Adrenal gland (tissue), 5 donors: ENCODE measurements around the gene CFAP99.

Experiments used
- POLR2A ChIP-seq, 2 donors: fragments of 450-650 bp; IDR thresholded peaks; one replicate each; pipeline ENCODE4 v1.6.1; 2017; ENCODE audit warnings: antibody characterized with exemption in 2 of 2, mild to moderate bottlenecking in 2 of 2, moderate library complexity in 1 of 2
- TF ChIP-seq, protein P1 (sequence below), 6 experiments: fragments of 450-650 bp in 4 of 6; fragments of 200-600 bp in 2 of 6; sonication (generic) in 1 of 6; IDR thresholded peaks; 1 replicate in 5 of 6; 2 replicates in 1 of 6; pipeline versions ENCODE4 v1.5.1 to v1.8.0; 2016 to 2021; ENCODE audit warnings: antibody characterized with exemption in 6 of 6, mild to moderate bottlenecking in 2 of 6, moderate library complexity in 1 of 6
- donor health status: DM: no; HTN: no; CAD: no.

DNA sequence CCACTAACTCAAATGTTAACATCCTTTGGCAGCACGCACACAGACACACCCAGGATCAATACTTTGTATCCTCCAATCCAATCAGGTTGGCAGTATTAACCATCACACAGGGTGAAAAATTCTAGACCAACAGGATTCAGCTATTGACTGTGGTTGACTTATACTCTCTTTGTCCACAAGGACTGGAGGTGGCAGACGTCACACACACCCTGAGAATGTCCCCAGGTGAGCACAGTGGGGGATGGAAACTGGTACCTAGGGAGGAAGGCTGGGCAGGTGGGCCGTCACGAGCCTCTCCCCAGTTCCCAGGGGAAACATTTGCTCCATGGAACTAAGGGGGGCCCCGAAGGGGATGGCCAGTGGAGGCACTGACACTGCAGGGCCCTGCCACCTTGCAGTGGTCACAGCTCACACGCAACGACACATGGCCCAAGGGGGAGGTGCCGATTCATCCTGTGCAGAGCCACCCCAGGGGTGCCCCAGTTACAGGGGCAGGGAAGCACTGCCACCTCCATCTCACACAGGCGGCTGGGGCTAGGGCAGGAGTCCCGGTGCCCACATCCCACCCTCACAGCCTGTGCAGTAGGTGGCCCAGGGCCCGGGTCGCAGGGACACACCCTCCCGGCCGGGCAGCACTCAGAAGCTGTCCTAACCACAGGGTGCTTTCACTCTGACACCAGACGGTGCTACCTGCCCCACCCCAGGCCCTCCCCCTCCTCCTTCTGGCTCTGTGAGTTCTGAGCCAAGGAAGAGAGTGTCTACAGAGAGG is 17.7 kb upstream of the CFAP99 start:
- TF ChIP-seq, protein P1, sequence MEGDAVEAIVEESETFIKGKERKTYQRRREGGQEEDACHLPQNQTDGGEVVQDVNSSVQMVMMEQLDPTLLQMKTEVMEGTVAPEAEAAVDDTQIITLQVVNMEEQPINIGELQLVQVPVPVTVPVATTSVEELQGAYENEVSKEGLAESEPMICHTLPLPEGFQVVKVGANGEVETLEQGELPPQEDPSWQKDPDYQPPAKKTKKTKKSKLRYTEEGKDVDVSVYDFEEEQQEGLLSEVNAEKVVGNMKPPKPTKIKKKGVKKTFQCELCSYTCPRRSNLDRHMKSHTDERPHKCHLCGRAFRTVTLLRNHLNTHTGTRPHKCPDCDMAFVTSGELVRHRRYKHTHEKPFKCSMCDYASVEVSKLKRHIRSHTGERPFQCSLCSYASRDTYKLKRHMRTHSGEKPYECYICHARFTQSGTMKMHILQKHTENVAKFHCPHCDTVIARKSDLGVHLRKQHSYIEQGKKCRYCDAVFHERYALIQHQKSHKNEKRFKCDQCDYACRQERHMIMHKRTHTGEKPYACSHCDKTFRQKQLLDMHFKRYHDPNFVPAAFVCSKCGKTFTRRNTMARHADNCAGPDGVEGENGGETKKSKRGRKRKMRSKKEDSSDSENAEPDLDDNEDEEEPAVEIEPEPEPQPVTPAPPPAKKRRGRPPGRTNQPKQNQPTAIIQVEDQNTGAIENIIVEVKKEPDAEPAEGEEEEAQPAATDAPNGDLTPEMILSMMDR (IDR thresholded peaks at IDR 0.05), result no peak
- TF ChIP-seq POLR2A (IDR thresholded peaks at IDR 0.05), result no peak
